H1 (cell line): ENCODE results near the gene CORO2B. TPM values are rescaled to one million over a fixed set of nuclear protein-coding genes. Genes with fewer than 3 reads are reported as not detected.

Source experiments
- CTCF ChIA-PET: fragments of 300-600 bp; sonication (Branson Sonifier 250); formaldehyde crosslinking; loops from one replicate; lab custom pipeline; 2021; ENCODE audit not compliant: partially characterized antibody; lab: Charles Lee
- POLR2A ChIA-PET: fragments of 300-600 bp; sonication (Branson Sonifier 250); formaldehyde crosslinking; loops from one replicate; lab custom pipeline; 2021; ENCODE audit warnings: inconsistent platforms; ENCODE audit not compliant: partially characterized antibody; lab: Charles Lee
- DNase-seq, 2 experiments: peaks; one replicate each; pipeline versions ENCODE4 v3.0.0 to v3.0.0-alpha.2; 2010 to 2022; ENCODE audit warnings: low spot score in 2 of 2, low read depth in 1 of 2, mixed read lengths in 1 of 2
- FAIRE-seq: peaks from 2 replicates; lab custom pipeline; 2011; peaks lifted over from hg19 to GRCh38; lab: Jason Lieb, UNC
- H2AFZ ChIP-seq: 2 replicates; pipeline ENCODE4 v1.8.1; 2012; ENCODE audit warnings: low read length, inconsistent platforms
- H2AK5ac ChIP-seq: 2 replicates; pipeline ENCODE4 v1.6.1; 2013; ENCODE audit warnings: low read depth, low read length
- H2BK120ac ChIP-seq: replicated peaks from 2 replicates; pipeline ENCODE3; 2013; ENCODE audit warnings: low read depth, low read length, inconsistent platforms
- H2BK12ac ChIP-seq: 2 replicates; pipeline ENCODE4 v1.6.1; 2013; ENCODE audit warnings: low read depth, low read length
- H2BK15ac ChIP-seq: 2 replicates; pipeline ENCODE4 v1.6.1; 2013; ENCODE audit warnings: low read length
- H2BK20ac ChIP-seq: 2 replicates; pipeline ENCODE4 v1.6.1; 2013; ENCODE audit warnings: low read length
- H2BK5ac ChIP-seq: 2 replicates; pipeline ENCODE4 v1.6.1; 2013; ENCODE audit warnings: low read depth, low read length
- H3K14ac ChIP-seq: 2 replicates; pipeline ENCODE4 v1.6.1; 2013; ENCODE audit warnings: inconsistent platforms; ENCODE audit not compliant: insufficient read length
- H3K18ac ChIP-seq: 2 replicates; pipeline ENCODE4 v1.6.1; 2013; ENCODE audit warnings: low read length; ENCODE audit errors: extremely low read depth
- H3K23ac ChIP-seq: 2 replicates; pipeline ENCODE4 v1.6.1; 2013; ENCODE audit warnings: inconsistent platforms; ENCODE audit not compliant: insufficient read length
- H3K23me2 ChIP-seq: 2 replicates; pipeline ENCODE4 v1.6.1; 2013; ENCODE audit warnings: low read depth, low read length
- H3K27ac ChIP-seq: 2 replicates; pipeline ENCODE4 v1.6.1; 2011; ENCODE audit warnings: low read depth, low read length, inconsistent platforms
- H3K27me3 ChIP-seq, 4 experiments: replicated peaks in 1 of 4; 1 replicate in 1 of 4; 2 replicates in 3 of 4; pipeline versions ENCODE4 v1.6.1 to v1.8.1; 2011 to 2013; ENCODE audit warnings: low read length in 3 of 4, mild to moderate bottlenecking in 3 of 4, inconsistent platforms in 2 of 4, mixed read lengths in 2 of 4, moderate library complexity in 1 of 4; ENCODE audit not compliant: control insufficient read depth in 3 of 4, insufficient read depth in 3 of 4; ENCODE audit errors: extremely low read depth in 1 of 4
- H3K36me3 ChIP-seq, 4 experiments: 2 replicates each; pipeline versions ENCODE4 v1.6.1 to v1.8.1; 2011 to 2013; ENCODE audit warnings: mild to moderate bottlenecking in 4 of 4, low read length in 3 of 4, moderate library complexity in 2 of 4, control low read depth in 1 of 4, inconsistent platforms in 1 of 4; ENCODE audit not compliant: insufficient read depth in 4 of 4, control insufficient read depth in 2 of 4
- H3K4ac ChIP-seq: replicated peaks from 2 replicates; pipeline ENCODE3; 2013; ENCODE audit warnings: low read length, low read depth, mixed read lengths, inconsistent platforms; ENCODE audit not compliant: insufficient read length
- H3K4me1 ChIP-seq, 4 experiments: replicated peaks in 1 of 4; 1 replicate in 1 of 4; 2 replicates in 3 of 4; pipeline versions ENCODE4 v1.6.1 to v1.8.1; 2011 to 2013; ENCODE audit warnings: low read length in 3 of 4, inconsistent platforms in 2 of 4, mixed read lengths in 1 of 4; ENCODE audit not compliant: insufficient read depth in 4 of 4, control insufficient read depth in 3 of 4
- H3K4me2 ChIP-seq, 2 experiments: 2 replicates each; pipeline versions ENCODE4 v1.6.1 to v1.8.1; 2011 to 2013; ENCODE audit warnings: low read depth in 2 of 2, low read length in 2 of 2, control low read depth in 1 of 2, inconsistent platforms in 1 of 2, mild to moderate bottlenecking in 1 of 2; ENCODE audit not compliant: insufficient read depth in 1 of 2
- H3K4me3 ChIP-seq, 4 experiments: fragments of 200-600, 300-600 bp in 1 of 4; sonication (generic), shearing (Covaris generic), sonication (Bioruptor Twin) in 1 of 4; 2 replicates each; pipeline versions ENCODE4 v1.5.1 to v1.8.1; 2011 to 2016; ENCODE audit warnings: low read length in 4 of 4, low read depth in 3 of 4, control low read depth in 2 of 4, inconsistent platforms in 2 of 4, mild to moderate bottlenecking in 2 of 4, mixed read lengths in 1 of 4, moderate library complexity in 1 of 4; ENCODE audit not compliant: insufficient read depth in 2 of 4; ENCODE audit errors: extremely low read depth in 1 of 4
- H3K56ac ChIP-seq: replicated peaks from 2 replicates; pipeline ENCODE3; 2013; ENCODE audit warnings: low read depth, mild to moderate bottlenecking, mixed read lengths, low read length, inconsistent platforms; ENCODE audit not compliant: insufficient read length
- H3K79me1 ChIP-seq: 2 replicates; pipeline ENCODE4 v1.6.1; 2013; ENCODE audit warnings: low read depth, low read length, control low read depth
- H3K79me2 ChIP-seq, 2 experiments: 2 replicates each; pipeline versions ENCODE4 v1.6.1 to v1.8.1; 2012 to 2013; ENCODE audit warnings: low read length in 2 of 2, mild to moderate bottlenecking in 2 of 2, inconsistent platforms in 1 of 2; ENCODE audit not compliant: insufficient read depth in 2 of 2, control insufficient read depth in 1 of 2
- H3K9ac ChIP-seq, 4 experiments: replicated peaks in 1 of 4; 1 replicate in 1 of 4; 2 replicates in 3 of 4; pipeline versions ENCODE4 v1.6.1 to v1.8.1; 2011 to 2013; ENCODE audit warnings: low read depth in 3 of 4, low read length in 3 of 4, control low read depth in 2 of 4, mild to moderate bottlenecking in 2 of 4, moderate library complexity in 2 of 4, inconsistent platforms in 1 of 4; ENCODE audit errors: extremely low read depth in 1 of 4
- H3K9me3 ChIP-seq, 2 experiments: 2 replicates each; pipeline versions ENCODE4 v1.6.1 to v1.8.1; 2012 to 2013; ENCODE audit warnings: mild to moderate bottlenecking in 2 of 2, moderate library complexity in 2 of 2, control low read depth in 1 of 2, inconsistent platforms in 1 of 2, low read depth in 1 of 2, low read length in 1 of 2, mixed read lengths in 1 of 2; ENCODE audit not compliant: insufficient read depth in 2 of 2
- H4K20me1 ChIP-seq, 2 experiments: replicated peaks in 1 of 2; 2 replicates each; pipeline versions ENCODE3 to v1.8.1; 2011 to 2013; ENCODE audit warnings: inconsistent platforms in 2 of 2, low read length in 2 of 2, mild to moderate bottlenecking in 1 of 2; ENCODE audit not compliant: insufficient read depth in 2 of 2, control insufficient read depth in 1 of 2
- H4K5ac ChIP-seq: 2 replicates; pipeline ENCODE4 v1.6.1; 2013; ENCODE audit warnings: low read length, low read depth, mixed read lengths, inconsistent platforms; ENCODE audit not compliant: insufficient read length
- H4K8ac ChIP-seq: 2 replicates; pipeline ENCODE4 v1.8.0; 2013; ENCODE audit warnings: mild to moderate bottlenecking, moderate library complexity, low read length, inconsistent platforms; ENCODE audit not compliant: insufficient read depth; ENCODE audit errors: extremely low read depth
- H4K91ac ChIP-seq: replicated peaks from 2 replicates; pipeline ENCODE3; 2013; ENCODE audit warnings: low read length, mixed read lengths, inconsistent platforms; ENCODE audit not compliant: insufficient read length
- BACH1 ChIP-seq: IDR thresholded peaks from 2 replicates; pipeline ENCODE4 v1.6.1; 2012; ENCODE audit warnings: low read length, improper control_type of control experiment
- BCL11A ChIP-seq, 2 experiments: IDR thresholded peaks; one replicate each; pipeline ENCODE4 v1.6.1; 2011; ENCODE audit warnings: low read depth in 2 of 2, low read length in 2 of 2, mild to moderate bottlenecking in 2 of 2
- BRCA1 ChIP-seq: IDR thresholded peaks from 2 replicates; pipeline ENCODE4 v1.6.1; 2012; ENCODE audit warnings: low read depth, low read length, improper control_type of control experiment
- CEBPB ChIP-seq: IDR thresholded peaks from 2 replicates; pipeline ENCODE4 v1.6.1; 2012; ENCODE audit warnings: low read depth, low read length
- EGR1 ChIP-seq: IDR thresholded peaks from 2 replicates; pipeline ENCODE4 v1.6.1; 2011; ENCODE audit warnings: low read depth, low read length, borderline replicate concordance
- MAX ChIP-seq: IDR thresholded peaks from 2 replicates; pipeline ENCODE4 v1.6.1; 2012; ENCODE audit warnings: inconsistent platforms
- NRF1 ChIP-seq: IDR thresholded peaks from 2 replicates; pipeline ENCODE4 v1.6.1; 2011; ENCODE audit warnings: mild to moderate bottlenecking, low read depth, low read length, improper control_type of control experiment
- POLR2A ChIP-seq, 2 experiments: IDR thresholded peaks; 1 replicate in 1 of 2; 2 replicates in 1 of 2; pipeline ENCODE4 v1.6.1; 2011; ENCODE audit warnings: low read depth in 2 of 2, low read length in 2 of 2, mild to moderate bottlenecking in 2 of 2; ENCODE audit errors: control extremely low read depth in 1 of 2
- POLR2AphosphoS5 ChIP-seq: IDR thresholded peaks from 2 replicates; pipeline ENCODE4 v1.6.1; 2011; ENCODE audit warnings: low read depth, low read length
- POU5F1 ChIP-seq: IDR thresholded peaks from 2 replicates; pipeline ENCODE4 v1.6.1; 2011; ENCODE audit warnings: low read depth, mild to moderate bottlenecking, low read length, moderate library complexity
- RAD21 ChIP-seq, 2 experiments: IDR thresholded peaks in 1 of 2; conservative IDR thresholded peaks in 1 of 2; 2 replicates each; pipeline ENCODE4 v1.6.1; 2011; ENCODE audit warnings: low read depth in 2 of 2, low read length in 2 of 2, improper control_type of control experiment in 1 of 2, inconsistent platforms in 1 of 2, mild to moderate bottlenecking in 1 of 2, moderate library complexity in 1 of 2
- RBBP5 ChIP-seq: IDR thresholded peaks from 2 replicates; pipeline ENCODE4 v1.7.1; 2012; ENCODE audit warnings: low read depth, mild to moderate bottlenecking, inconsistent platforms, low read length, moderate library complexity, borderline replicate concordance
- TBP ChIP-seq: IDR thresholded peaks from 2 replicates; pipeline ENCODE4 v1.6.1; 2011; ENCODE audit warnings: low read depth, low read length, improper control_type of control experiment
- WGBS, 2 experiments: shearing (Covaris generic) in 1 of 2; methylation state at CpG; one replicate each; pipeline versions ENCODE4 v1.1.6 to v1.1.7; 2013 to 2015; ENCODE audit warnings: low lambda C conversion rate in 2 of 2, mixed read lengths in 2 of 2, inconsistent platforms in 1 of 2, low coverage in 1 of 2, missing lambda C conversion rate in 1 of 2; ENCODE audit not compliant: insufficient replicate concordance in 2 of 2, insufficient coverage in 1 of 2, insufficient read length in 1 of 2; ENCODE audit errors: extremely low coverage in 1 of 2, missing lambda C conversion rate in 1 of 2; 5-methylcytosine and 5-hydroxymethylcytosine counted together
- polyA plus RNA-seq, 7 experiments: library from polyadenylated mRNA; depleted of rRNA in 3 of 7; stranded (reverse) in 5 of 7; unstranded in 2 of 7; fragments of >200 nt in 5 of 7; fragments of 200-250 nt in 2 of 7; gene quantifications; 1 replicate in 5 of 7; 2 replicates in 1 of 7; 4 replicates in 1 of 7; pipeline versions ENCODE4 v1.2.1 to v1.2.3, GENCODE V29; 2011 to 2013; ENCODE audit warnings: missing spikeins in 2 of 7, mixed read lengths in 2 of 7
- total RNA-seq: library from RNA; stranded (reverse); fragmentation: NEBNext Ultra II Directional; extraction: Animal tissue kit (Norgen Biotek cat#: 25700); gene quantifications from 2 replicates; pipeline ENCODE4 v1.2.1, GENCODE V29; 2021

Gene CORO2B
- total and polyA plus RNA-seq, 2 of the 8 experiments (the other 6 are each of a cell fraction or from before 2014, with no cell fraction given) = 3.4 to 6.7 TPM

- Histone ChIP-seq H2BK20ac (no peak overlapping the region), H3K56ac (no peak overlapping the region), H3K36me3 (no peaks in the 10 kb centered on the region), H3K9me3 (no peaks in the 10 kb centered on the region), H3K14ac (no peak overlapping the region), H3K23me2 (no peaks in the 10 kb centered on the region; the same call in 1 of the 2 replicates), H3K9ac (no peak overlapping the region), H3K79me1 (no peaks in the 10 kb centered on the region), H3K4ac (no peak overlapping the region), H4K20me1 (no peaks in the 10 kb centered on the region), H2AK5ac (no peak overlapping the region; the same call in 1 of the 2 replicates), H3K79me2 (no peaks in the 10 kb centered on the region), H2BK120ac (no peak overlapping the region), H2AFZ (no peak overlapping the region), H4K5ac (no peak overlapping the region), H3K27ac (no peak overlapping the region), H3K4me1 (peaks cover 5 to 35% (median 24%) of the 10 kb centered on the region in 4 experiments), H3K4me3 (no peak overlapping the region), H4K8ac (no peak overlapping the region), H4K91ac (no peak overlapping the region), H2BK15ac (no peak overlapping the region), H3K23ac (no peak overlapping the region), H2BK5ac (no peak overlapping the region), H3K18ac (no peak overlapping the region), H2BK12ac (no peak overlapping the region), H3K4me2 (no peak overlapping the region), H3K27me3 (no peaks in the 10 kb centered on the region; a peak in 2 of 7 replicates)
- FAIRE-seq (no peak), DNase-seq (no peak)
- 88% methylated on average over 11 of the region's 11 CpGs; no CpG with 5 or more reads in 1 of the 2 experiments for WGBS, 2 experiments
- ChIA-PET CTCF (interaction anchor here (0.7 to 2.2 kb wide), 7 partner anchors 10 to 256 kb away, joined by 3 to 11 read pairs (median 3); no protein-coding TSS in a partner anchor), POLR2A (interaction anchor here (1.3 kb wide), 1 partner anchor 20 kb away, joined by 3 read pairs; no protein-coding TSS in a partner anchor)
- TF ChIP-seq POLR2AphosphoS5 = no peak
- TF ChIP-seq RBBP5 = no peak
- TF ChIP-seq BRCA1 = no peak
- no peak for TF ChIP-seq RAD21 (IDR thresholded peaks at IDR 0.05 in 1 of 2, conservative IDR thresholded peaks at IDR 0.05 in 1 of 2; ENCODE audit: low read depth in 2 of 2, low read length in 2 of 2)
- no peak for TF ChIP-seq NRF1
- no peak for TF ChIP-seq POU5F1
- no peak for TF ChIP-seq BCL11A (IDR thresholded peaks at IDR 0.05; ENCODE audit: low read depth in 2 of 2, low read length in 2 of 2)
- TF ChIP-seq EGR1 = no peak
- TF ChIP-seq MAX = no peak
- no peak for TF ChIP-seq CEBPB
- no peak for TF ChIP-seq TBP
- no peak for TF ChIP-seq BACH1
- TF ChIP-seq POLR2A (IDR thresholded peaks at IDR 0.05; ENCODE audit: control extremely low read depth in 1 of 2, low read depth in 2 of 2, low read length in 2 of 2) = no peak
Observed at GRCh38 chr15:68602459-68603215, 23.8 kb downstream of the CORO2B start.
